ENCODE results near the gene KRTAP1-5. TPM values are rescaled to one million over a fixed set of nuclear protein-coding genes. Genes with fewer than 3 reads are reported as not detected.

The KRTAP1-5 gene
- total and polyA plus RNA-seq, 2 donors (not counting 1 experiment from before 2014, with no cell fraction given): not detected

DNA sequence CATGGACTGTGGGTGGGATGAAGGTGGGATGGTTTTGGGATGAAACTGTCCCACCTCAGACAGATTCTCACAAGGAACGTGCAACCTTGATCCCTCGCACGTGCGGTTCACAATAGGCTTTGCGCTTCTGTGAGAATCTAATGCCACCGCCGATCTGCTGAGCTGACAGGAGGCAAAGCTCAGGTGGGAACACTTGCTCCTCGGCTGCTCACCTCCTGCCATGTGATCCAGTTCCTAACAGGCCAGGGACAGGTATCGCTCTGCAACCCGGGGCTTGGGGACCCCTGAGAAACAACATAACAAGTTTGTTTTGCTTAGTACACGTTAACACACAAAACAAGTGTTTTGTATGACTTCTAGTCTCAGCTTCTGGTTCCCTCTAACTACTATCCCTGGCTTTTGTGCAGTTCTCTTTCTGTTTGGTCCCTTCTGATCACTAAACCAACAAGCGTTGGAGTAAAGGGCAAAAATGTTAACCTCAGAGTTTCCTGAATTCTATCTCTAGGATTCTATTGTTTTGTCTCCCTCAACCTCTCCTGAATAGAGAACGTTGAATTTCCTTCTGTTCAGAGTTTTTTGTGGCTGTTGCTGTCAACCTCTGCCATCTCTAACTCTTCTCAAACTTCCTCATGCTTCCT, 10.3 kb downstream of the KRTAP1-5 start:
- Histone ChIP-seq H3K4me1 (ENCODE audit: control insufficient read depth in 2 of 2, insufficient read depth in 2 of 2, low read length in 2 of 2) (no peaks in the 10 kb centered on the region), H3K27ac (ENCODE audit: low read length in 2 of 2) (no peak overlapping the region), H3K27me3 (replicated peaks in 1 of 4; ENCODE audit: control extremely low read depth in 1 of 4, control insufficient read depth in 3 of 4, insufficient read depth in 4 of 4, low read length in 3 of 4) (no peaks in the 10 kb centered on the region), H2AFZ (ENCODE audit: insufficient read depth, low read depth, low read length, poor library complexity, severe bottlenecking) (no peak overlapping the region), H3K9ac (ENCODE audit: low read length) (no peak overlapping the region), H4K20me1 (ENCODE audit: control insufficient read depth, insufficient read depth, low read length, poor library complexity, severe bottlenecking) (no peaks in the 10 kb centered on the region), H3K4me2 (replicated peaks; ENCODE audit: low read depth, low read length, poor library complexity, severe bottlenecking) (no peak overlapping the region), H3K36me3 (replicated peaks in 1 of 2; ENCODE audit: control extremely low read depth in 1 of 2, control insufficient read depth in 1 of 2, extremely low read depth in 1 of 2, insufficient read depth in 2 of 2, low read length in 1 of 2) (no peaks in the 10 kb centered on the region), H3K4me3 (ENCODE audit: control extremely low read depth in 1 of 5, extremely low read depth in 1 of 5, insufficient read depth in 1 of 5, low read depth in 2 of 5, low read length in 4 of 5) (no peak overlapping the region), H3K79me2 (ENCODE audit: control insufficient read depth, insufficient read depth, low read length) (no peaks in the 10 kb centered on the region), H3K9me3 (ENCODE audit: control extremely low read depth in 1 of 3, control insufficient read depth in 2 of 3, insufficient read depth in 1 of 3, low read length in 2 of 3) (peaks cover 0 to 5% (median 0%) of the 10 kb centered on the region in 3 donors)
- WGBS (ENCODE audit: insufficient coverage): 88% methylated on average over 12 of the region's 13 CpGs
- Mint-ChIP-seq H3K9me3 (ENCODE audit: insufficient read depth) (peaks cover 3% of the 10 kb centered on the region), H3K27me3 (peaks cover 21% of the 10 kb centered on the region), H3K4me1 (no peaks in the 10 kb centered on the region), H3K27ac (no peak overlapping the region), H3K4me3 (no peak overlapping the region)
- no peak for ATAC-seq (ENCODE audit: low read depth)
- ChIA-PET POLR2A (no interaction called here), CTCF (no interaction called here)
- no peak for DNase-seq
- TF ChIP-seq EZH2 (IDR thresholded peaks at IDR 0.05; ENCODE audit: borderline replicate concordance, insufficient read depth, low read depth, low read length, poor library complexity, severe bottlenecking): no peak
- TF ChIP-seq, protein P1, sequence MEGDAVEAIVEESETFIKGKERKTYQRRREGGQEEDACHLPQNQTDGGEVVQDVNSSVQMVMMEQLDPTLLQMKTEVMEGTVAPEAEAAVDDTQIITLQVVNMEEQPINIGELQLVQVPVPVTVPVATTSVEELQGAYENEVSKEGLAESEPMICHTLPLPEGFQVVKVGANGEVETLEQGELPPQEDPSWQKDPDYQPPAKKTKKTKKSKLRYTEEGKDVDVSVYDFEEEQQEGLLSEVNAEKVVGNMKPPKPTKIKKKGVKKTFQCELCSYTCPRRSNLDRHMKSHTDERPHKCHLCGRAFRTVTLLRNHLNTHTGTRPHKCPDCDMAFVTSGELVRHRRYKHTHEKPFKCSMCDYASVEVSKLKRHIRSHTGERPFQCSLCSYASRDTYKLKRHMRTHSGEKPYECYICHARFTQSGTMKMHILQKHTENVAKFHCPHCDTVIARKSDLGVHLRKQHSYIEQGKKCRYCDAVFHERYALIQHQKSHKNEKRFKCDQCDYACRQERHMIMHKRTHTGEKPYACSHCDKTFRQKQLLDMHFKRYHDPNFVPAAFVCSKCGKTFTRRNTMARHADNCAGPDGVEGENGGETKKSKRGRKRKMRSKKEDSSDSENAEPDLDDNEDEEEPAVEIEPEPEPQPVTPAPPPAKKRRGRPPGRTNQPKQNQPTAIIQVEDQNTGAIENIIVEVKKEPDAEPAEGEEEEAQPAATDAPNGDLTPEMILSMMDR (IDR thresholded peaks at IDR 0.05): no peak
- intact Hi-C loops (cut with micrococcal nuclease): no loop called here

DNA sequence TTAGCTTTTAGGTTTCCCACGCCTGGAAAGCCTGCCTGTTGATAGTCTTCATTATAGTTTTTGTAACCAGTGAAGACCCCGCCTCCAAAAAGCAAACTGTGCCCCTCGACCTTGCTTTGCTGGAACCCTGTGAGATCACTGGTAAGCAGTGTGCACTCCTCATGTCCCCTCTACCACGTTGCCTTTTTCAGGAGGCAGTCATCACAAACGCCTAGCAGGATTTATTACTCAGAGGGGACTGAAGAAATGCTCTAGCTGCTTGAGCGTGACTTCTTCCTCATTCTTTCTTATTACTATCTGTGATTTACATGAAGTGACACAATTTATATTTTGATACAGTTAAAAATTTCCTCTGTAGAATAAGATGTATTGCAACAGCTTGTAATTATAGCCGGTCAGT, 11.6 kb downstream of the KRTAP1-5 start:
- Histone ChIP-seq H3K9me3 (ENCODE audit: control extremely low read depth in 1 of 3, control insufficient read depth in 2 of 3, insufficient read depth in 1 of 3, low read length in 2 of 3) (no peaks in the 10 kb centered on the region), H2AFZ (ENCODE audit: insufficient read depth, low read depth, low read length, poor library complexity, severe bottlenecking) (no peak overlapping the region), H3K4me3 (ENCODE audit: control extremely low read depth in 1 of 5, extremely low read depth in 1 of 5, insufficient read depth in 1 of 5, low read depth in 2 of 5, low read length in 4 of 5) (no peak overlapping the region), H4K20me1 (ENCODE audit: control insufficient read depth, insufficient read depth, low read length, poor library complexity, severe bottlenecking) (no peaks in the 10 kb centered on the region), H3K4me2 (replicated peaks; ENCODE audit: low read depth, low read length, poor library complexity, severe bottlenecking) (no peak overlapping the region), H3K79me2 (ENCODE audit: control insufficient read depth, insufficient read depth, low read length) (no peaks in the 10 kb centered on the region), H3K27ac (ENCODE audit: low read length in 2 of 2) (no peak overlapping the region), H3K9ac (ENCODE audit: low read length) (no peak overlapping the region), H3K27me3 (replicated peaks in 1 of 4; ENCODE audit: control extremely low read depth in 1 of 4, control insufficient read depth in 3 of 4, insufficient read depth in 4 of 4, low read length in 3 of 4) (no peaks in the 10 kb centered on the region), H3K36me3 (replicated peaks in 1 of 2; ENCODE audit: control extremely low read depth in 1 of 2, control insufficient read depth in 1 of 2, extremely low read depth in 1 of 2, insufficient read depth in 2 of 2, low read length in 1 of 2) (no peaks in the 10 kb centered on the region), H3K4me1 (ENCODE audit: control insufficient read depth in 2 of 2, insufficient read depth in 2 of 2, low read length in 2 of 2) (no peaks in the 10 kb centered on the region)
- POLR2A ChIA-PET: no interaction called here
- Mint-ChIP-seq H3K9me3 (ENCODE audit: insufficient read depth) (no peaks in the 10 kb centered on the region), H3K27me3 (peaks cover 14% of the 10 kb centered on the region), H3K4me1 (no peaks in the 10 kb centered on the region), H3K4me3 (no peak overlapping the region), H3K27ac (no peak overlapping the region)
- CTCF ChIA-PET: no interaction called here
- DNase-seq (no peak), ATAC-seq (ENCODE audit: low read depth) (no peak)
- TF ChIP-seq, protein P1 (IDR thresholded peaks at IDR 0.05): no peak
- no peak for TF ChIP-seq EZH2 (IDR thresholded peaks at IDR 0.05; ENCODE audit: borderline replicate concordance, insufficient read depth, low read depth, low read length, poor library complexity, severe bottlenecking)
- intact Hi-C loops (cut with micrococcal nuclease): no loop called here
- 89% methylated on average over 4 of the region's 7 CpGs for WGBS (ENCODE audit: insufficient coverage)

Measured in B cell (primary cell).